K562 (cell line): ENCODE results near the gene ZMAT2. TPM values are rescaled to one million over a fixed set of nuclear protein-coding genes. Genes with fewer than 3 reads are reported as not detected.
A peak's percentile ranks its signal among the peaks of the same experiment; 100 is the strongest.

ENCODE experiments used
- ATAC-seq: fragments of 200-7000 bp; cut with Tn5 transposase; 3 replicates; pipeline ENCODE4 v1.9.1; 2020; ENCODE audit warnings: moderate library complexity
- BruUV-seq: library from RNA; stranded (reverse); fragments of 400-500 nt; replicated peaks from 2 replicates; lab custom pipeline; 2021; lab: Mats Ljungman, UMichigan
- CTCF ChIA-PET: fragments of 300-600 bp; formaldehyde crosslinking; extraction: SDS; loops from one replicate; lab custom pipeline; 2021; ENCODE audit warnings: low intra/inter-chr PET ratio; lab: Yijun Ruan, JAX
- POLR2A ChIA-PET: fragments of 300-600, 350-650 bp; sonication (Branson Sonifier 250); formaldehyde crosslinking; extraction: SDS; loops from one replicate; lab custom pipeline; 2021; ENCODE audit warnings: antibody characterized with exemption, inconsistent platforms; lab: Yijun Ruan, JAX
- DNase-seq, 4 experiments: peaks; one replicate each; pipeline versions ENCODE4 v3.0.0 to v3.0.0-alpha.2; 2011 to 2018; ENCODE audit warnings: low spot score in 3 of 4, mixed read lengths in 3 of 4; ENCODE audit errors: extremely low read depth in 1 of 4
- FAIRE-seq: peaks from 2 replicates; lab custom pipeline; 2011; peaks lifted over from hg19 to GRCh38; lab: Jason Lieb, UNC
- H2AFZ ChIP-seq: 2 replicates; pipeline ENCODE4 v1.6.0; 2011; ENCODE audit warnings: low read depth, low read length, control low read depth, inconsistent platforms
- H3K27ac ChIP-seq: fragments of 200-600 bp; 3 replicates; pipeline ENCODE4 v1.8.0; 2011; ENCODE audit warnings: low read depth, mild to moderate bottlenecking, control low read depth, inconsistent platforms, low read length, moderate library complexity, mixed read lengths; ENCODE audit errors: extremely low read depth
- H3K27me3 ChIP-seq, 2 experiments: fragments of 300-600 bp in 1 of 2; 2 replicates in 1 of 2; 3 replicates in 1 of 2; pipeline versions ENCODE4 v1.6.0 to v1.8.0; 2011; ENCODE audit warnings: inconsistent platforms in 2 of 2, low read length in 2 of 2, mild to moderate bottlenecking in 1 of 2, mixed read lengths in 1 of 2, moderate library complexity in 1 of 2; ENCODE audit not compliant: control insufficient read depth in 2 of 2, insufficient read depth in 2 of 2
- H3K36me3 ChIP-seq: fragments of 300-600 bp; 3 replicates; pipeline ENCODE4 v1.8.0; 2011; ENCODE audit warnings: mild to moderate bottlenecking, low read length, inconsistent platforms; ENCODE audit not compliant: control insufficient read depth, insufficient read depth
- H3K4me1 ChIP-seq, 2 experiments: fragments of 200-600 bp in 1 of 2; replicated peaks in 1 of 2; 2 replicates in 1 of 2; 3 replicates in 1 of 2; pipeline versions ENCODE4 v1.5.1 to v1.8.0; 2011; ENCODE audit warnings: inconsistent platforms in 2 of 2, low read length in 2 of 2, mild to moderate bottlenecking in 1 of 2, mixed read lengths in 1 of 2, moderate library complexity in 1 of 2; ENCODE audit not compliant: control insufficient read depth in 2 of 2, insufficient read depth in 2 of 2
- H3K4me2 ChIP-seq: 2 replicates; pipeline ENCODE4 v1.6.1; 2011; ENCODE audit warnings: low read length, control low read depth, inconsistent platforms, mixed read lengths; ENCODE audit not compliant: insufficient read depth
- H3K4me3 ChIP-seq: fragments of 200-600 bp; sonication (generic), shearing (Covaris generic); 2 replicates; pipeline ENCODE4 v1.5.1; 2016; ENCODE audit warnings: control low read depth, inconsistent platforms
- H3K79me2 ChIP-seq: fragments of 200-600 bp; 3 replicates; pipeline ENCODE4 v1.8.0; 2011; ENCODE audit warnings: low read length, inconsistent platforms; ENCODE audit not compliant: control insufficient read depth, insufficient read depth
- H3K9ac ChIP-seq, 2 experiments: 2 replicates each; pipeline versions ENCODE4 v1.6.0 to v1.6.1; 2011; ENCODE audit warnings: low read depth in 2 of 2, low read length in 2 of 2, control low read depth in 1 of 2, inconsistent platforms in 1 of 2, mild to moderate bottlenecking in 1 of 2, mixed read lengths in 1 of 2; ENCODE audit not compliant: insufficient read depth in 1 of 2
- H3K9me1 ChIP-seq: one replicate; pipeline ENCODE4 v1.6.0; 2011; ENCODE audit warnings: inconsistent platforms, mild to moderate bottlenecking, low read length, moderate library complexity; ENCODE audit not compliant: control insufficient read depth, insufficient read depth
- H3K9me3 ChIP-seq: replicated peaks from 2 replicates; pipeline ENCODE4 v1.5.1; 2011; ENCODE audit warnings: low read depth, low read length, inconsistent platforms; ENCODE audit not compliant: control insufficient read depth, insufficient read depth
- H4K20me1 ChIP-seq: replicated peaks from 2 replicates; pipeline ENCODE4 v1.6.1; 2011; ENCODE audit warnings: low read length, inconsistent platforms, mixed read lengths; ENCODE audit not compliant: control insufficient read depth, insufficient read depth
- ASH1L ChIP-seq: fragments of 450-650 bp; IDR thresholded peaks from 2 replicates; pipeline ENCODE4 v1.6.1; 2018; ENCODE audit warnings: borderline replicate concordance, mild to moderate bottlenecking, low read depth; ENCODE audit not compliant: partially characterized antibody
- CBX8 ChIP-seq: fragments of 200-600 bp; sonication (generic); IDR thresholded peaks from 2 replicates; pipeline ENCODE4 v1.6.1; 2012; ENCODE audit warnings: borderline replicate concordance, mixed run types, low read depth, mild to moderate bottlenecking, moderate library complexity, mixed read lengths, low read length, control low read depth, inconsistent platforms; ENCODE audit not compliant: poor library complexity, severe bottlenecking; ENCODE audit errors: extremely low read depth
- CCAR2 ChIP-seq: fragments of 200-400 bp; formaldehyde crosslinking; IDR thresholded peaks from 2 replicates; pipeline ENCODE4 v1.6.1; 2017; ENCODE audit warnings: mild to moderate bottlenecking, low read depth, low read length
- CXXC5 ChIP-seq: fragments of 250-450 bp; sonication (Bioruptor Pico); IDR thresholded peaks from 2 replicates; pipeline ENCODE4 v1.8.0; 2022; ENCODE audit warnings: inconsistent platforms, mild to moderate bottlenecking, moderate library complexity
- DIDO1 ChIP-seq: fragments of 450-650 bp; IDR thresholded peaks from 2 replicates; pipeline ENCODE4 v1.6.1; 2016; ENCODE audit warnings: low read depth, missing biosample characterization, missing genetic modification characterization
- E2F3 ChIP-seq: fragments of 250-450 bp; sonication (Bioruptor Pico); IDR thresholded peaks from 2 replicates; pipeline ENCODE4 v1.4.0; 2020; ENCODE audit warnings: mild to moderate bottlenecking
- EGR1 ChIP-seq: fragments of 450-650 bp; conservative IDR thresholded peaks from 2 replicates; pipeline ENCODE4 v1.6.1; 2017; ENCODE audit warnings: mild to moderate bottlenecking
- ELF2 ChIP-seq: fragments of 250-450 bp; sonication (Bioruptor Pico); IDR thresholded peaks from 2 replicates; pipeline ENCODE4 v1.5.0; 2021; ENCODE audit warnings: mild to moderate bottlenecking
- GTF2E2 ChIP-seq: fragments of 200-800 bp; sonication (Bioruptor generic); IDR thresholded peaks from 2 replicates; pipeline ENCODE4 v1.6.1; 2016; ENCODE audit warnings: missing genetic modification characterization, missing compliant biosample characterization
- HEY1 ChIP-seq: fragments of 250-450 bp; sonication (Bioruptor Pico); IDR thresholded peaks from 2 replicates; pipeline ENCODE4 v1.5.0; 2020; ENCODE audit warnings: mild to moderate bottlenecking, moderate library complexity, borderline replicate concordance
- KDM1A ChIP-seq, 2 experiments: fragments of 450-650 bp; IDR thresholded peaks; 2 replicates each; pipeline ENCODE4 v1.6.1; 2016; ENCODE audit warnings: mild to moderate bottlenecking in 2 of 2
- NFIX ChIP-seq: fragments of 250-450 bp; sonication (Bioruptor Pico); IDR thresholded peaks from 2 replicates; pipeline ENCODE4 v1.4.0; 2020; ENCODE audit warnings: low read depth, mild to moderate bottlenecking, moderate library complexity
- POLR2A ChIP-seq: fragments of 450-650 bp; conservative IDR thresholded peaks from 2 replicates; pipeline ENCODE4 v1.6.1; 2016
- RBFOX2 ChIP-seq: fragments of 200-400 bp; formaldehyde crosslinking; IDR thresholded peaks from 2 replicates; pipeline ENCODE4 v1.6.1; 2017; ENCODE audit warnings: low read depth, mild to moderate bottlenecking, low read length, moderate library complexity
- SMARCE1 ChIP-seq: fragments of 450-650 bp; IDR thresholded peaks from 2 replicates; pipeline ENCODE4 v1.7.1; 2016; ENCODE audit warnings: mild to moderate bottlenecking
- TEAD2 ChIP-seq: fragments of 450-650 bp; IDR thresholded peaks from 2 replicates; pipeline ENCODE4 v1.6.1; 2016; ENCODE audit warnings: missing genetic modification characterization, control low read depth, missing compliant biosample characterization
- ZBTB8A ChIP-seq: fragments of 450-650 bp; IDR thresholded peaks from 2 replicates; pipeline ENCODE4 v1.6.1; 2018; ENCODE audit warnings: mild to moderate bottlenecking, moderate library complexity; ENCODE audit not compliant: partially characterized antibody
- ZFP91 ChIP-seq: sonication (generic); formaldehyde crosslinking; IDR thresholded peaks from 2 replicates; pipeline ENCODE4 v1.8.0; 2022; ENCODE audit warnings: mild to moderate bottlenecking, missing genetic modification reagents
- ZNF12 ChIP-seq: sonication (generic); formaldehyde crosslinking; IDR thresholded peaks from 2 replicates; pipeline ENCODE4 v1.4.0; 2020; ENCODE audit warnings: mild to moderate bottlenecking, missing genetic modification reagents
- ZNF696 ChIP-seq: fragments of 250-450 bp; sonication (Bioruptor Pico); conservative IDR thresholded peaks from 2 replicates; pipeline ENCODE4 v1.4.0; 2020; ENCODE audit warnings: mild to moderate bottlenecking, moderate library complexity
- WGBS: fragments of 100-300 bp; shearing (Covaris generic); methylation state at CpG from one replicate; pipeline ENCODE4 v1.1.6; 2016; ENCODE audit warnings: low coverage, mixed read lengths; ENCODE audit not compliant: insufficient coverage; ENCODE audit errors: missing lambda C conversion rate; 5-methylcytosine and 5-hydroxymethylcytosine counted together
- in situ Hi-C: fragments of 300-500 bp; cut with MboI; formaldehyde crosslinking; loops from 4 replicates; pipeline ENCODE4 v1.15.0; 2018; ENCODE audit warnings: inconsistent platforms, mixed read lengths
- intact Hi-C: fragments of 100-400 bp; cut with micrococcal nuclease; formaldehyde crosslinking; loops from 2 replicates; pipeline ENCODE4 v1.14.2; 2022
- polyA plus RNA-seq, 8 experiments: library from polyadenylated mRNA; depleted of rRNA in 4 of 8; stranded (reverse) in 5 of 8; unstranded in 3 of 8; fragments of >200 nt; fragmentation: Nextera tagmentation in 2 of 8; fragmentation: Illumina TruSeq in 1 of 8; extraction: Ambion mirVana in 2 of 8; extraction: Trizol in 1 of 8; gene quantifications; 2 replicates each; pipeline versions ENCODE4 v1.2.1 to v1.2.3, GENCODE V29; 2011 to 2014; ENCODE audit warnings: inconsistent platforms in 1 of 8, missing spikeins in 1 of 8
- total RNA-seq, 7 experiments: library from RNA; depleted of rRNA in 6 of 7; stranded (reverse); fragments of >200 nt in 6 of 7; fragmentation: Illumina TruSeq in 2 of 7; extraction: Trizol in 2 of 7; gene quantifications; 2 replicates each; pipeline versions ENCODE4 v1.2.1 to v1.2.3, GENCODE V29; 2011 to 2021; ENCODE audit warnings: low replicate concordance in 1 of 7
- TF ChIP-seq, protein P1 (sequence below): fragments of 450-650 bp; conservative IDR thresholded peaks from 2 replicates; pipeline ENCODE4 v1.6.1; 2016; ENCODE audit warnings: missing genetic modification characterization, low read depth, mild to moderate bottlenecking, missing compliant biosample characterization, moderate library complexity

The ZMAT2 gene
- total and polyA plus RNA-seq, 9 of the 15 experiments (the other 6 are each of a cell fraction or from before 2014, with no cell fraction given) = 44.2 to 101 (median 69.2) TPM

DNA sequence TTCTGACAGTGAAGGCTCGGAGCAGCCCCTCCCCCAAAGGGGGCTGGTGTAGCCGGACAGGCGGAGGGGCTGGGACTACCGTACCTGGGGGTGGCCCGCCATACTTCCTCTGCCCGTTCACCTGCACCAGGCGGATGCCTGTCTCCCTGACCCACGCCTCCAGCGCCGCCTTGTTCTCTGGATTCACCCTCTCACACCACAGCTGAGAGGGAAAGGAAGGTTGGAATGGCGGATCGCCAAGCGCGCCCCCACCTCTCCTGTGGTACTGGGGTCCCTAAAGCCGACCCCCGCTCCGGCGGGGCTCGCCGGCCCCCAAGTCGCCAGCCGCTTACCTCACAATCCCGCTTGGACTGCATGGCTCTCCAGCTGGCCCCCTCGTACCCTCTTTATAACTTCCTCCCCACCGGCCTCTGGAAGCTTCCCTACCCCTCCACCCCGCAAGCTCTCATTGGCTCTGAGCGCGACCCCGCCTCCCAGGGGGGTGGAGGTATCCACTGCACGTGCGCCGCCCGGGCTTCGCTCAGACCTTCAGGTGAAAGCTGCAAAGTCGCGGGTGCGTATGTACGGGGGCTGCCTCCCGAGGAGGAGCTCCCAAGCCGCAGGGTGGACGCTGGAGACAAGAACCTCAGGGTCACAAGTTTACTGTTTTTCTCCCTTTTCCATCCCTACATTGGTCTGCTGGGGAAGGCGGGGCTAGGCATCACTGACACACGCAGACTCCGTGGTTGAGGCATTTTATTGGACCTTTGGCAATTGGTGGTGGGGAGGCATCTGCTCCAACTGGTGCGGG is 26.9 kb upstream of the ZMAT2 start, which contains the start of gene DND1:
Gene DND1, minus strand, starts transcription at position 390 of the 790 bp plus-strand sequence. Its CDS starts 34 bp downstream, at position 356.
- no peak within 1 kb of the TSS for H3K4me2 ChIP-seq
- in situ Hi-C loops (no loop called here), intact Hi-C loops (no loop called here)
- H4K20me1 ChIP-seq = no peaks in the 10 kb centered on the region
- no peak within 1 kb of the TSS for H3K4me3 ChIP-seq
- no peaks in the 10 kb centered on the region; the same call in 2 of the 3 replicates for H3K79me2 ChIP-seq
- H3K9ac ChIP-seq = no peak within 1 kb of the TSS
- no peak within 1 kb of the TSS for H2AFZ ChIP-seq
- WGBS = 89% methylated on average over 40 of the region's 45 CpGs
- DNase-seq (peak in 3 of 4 experiments; percentile 35 to 62 (median 60)), ATAC-seq (peak; percentile 34), FAIRE-seq (peak; percentile 6)
- H3K9me3 ChIP-seq = no peaks in the 10 kb centered on the region
- H3K27ac ChIP-seq = no peak within 1 kb of the TSS
- H3K36me3 ChIP-seq = peaks cover 91% of the 10 kb centered on the region
- ChIA-PET POLR2A (interaction anchor here (0.7 to 3.6 kb wide), 5 partner anchors 8 to 107 kb away, joined by 3 to 12 read pairs (median 3); partner anchors contain the start of genes HARS1 and HARS2), CTCF (no interaction called here)
- peaks cover 0 to 16% of the 10 kb centered on the region in 2 experiments; a peak in 3 of 5 replicates for H3K4me1 ChIP-seq
- H3K9me1 ChIP-seq = no peaks in the 10 kb centered on the region
- BruUV-seq = no TSS peak
- no peaks in the 10 kb centered on the region for H3K27me3 ChIP-seq
- TF ChIP-seq HEY1 (CRISPR knock-in tag) (no peak), ZNF12 (CRISPR knock-in tag) (no peak), ELF2 (CRISPR knock-in tag) (no peak), ZNF696 (no peak), KDM1A (IDR thresholded peaks at IDR 0.05) (no peak), ASH1L (no peak), CCAR2 (no peak), RBFOX2 (peak; percentile 61), EGR1 (no peak), POLR2A (peak; percentile 64), ZBTB8A (no peak), SMARCE1 (no peak), DIDO1 (tag) (no peak), TEAD2 (tag) (no peak), E2F3 (CRISPR knock-in tag) (no peak), NFIX (no peak), ZFP91 (CRISPR knock-in tag) (no peak), CBX8 (no peak), GTF2E2 (no peak), CXXC5 (CRISPR knock-in tag) (no peak)
- TF ChIP-seq, protein P1, sequence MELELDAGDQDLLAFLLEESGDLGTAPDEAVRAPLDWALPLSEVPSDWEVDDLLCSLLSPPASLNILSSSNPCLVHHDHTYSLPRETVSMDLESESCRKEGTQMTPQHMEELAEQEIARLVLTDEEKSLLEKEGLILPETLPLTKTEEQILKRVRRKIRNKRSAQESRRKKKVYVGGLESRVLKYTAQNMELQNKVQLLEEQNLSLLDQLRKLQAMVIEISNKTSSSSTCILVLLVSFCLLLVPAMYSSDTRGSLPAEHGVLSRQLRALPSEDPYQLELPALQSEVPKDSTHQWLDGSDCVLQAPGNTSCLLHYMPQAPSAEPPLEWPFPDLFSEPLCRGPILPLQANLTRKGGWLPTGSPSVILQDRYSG (tag) = no peak
